ENCODE measurements around the gene NANOGP8. TPM values are rescaled to one million over a fixed set of nuclear protein-coding genes. Genes with fewer than 3 reads are reported as not detected.
A peak's percentile ranks its signal among the peaks of the same experiment; 100 is the strongest.

Gene NANOGP8
- total and polyA plus RNA-seq, 2 experiments from 2014 or later = not detected

- Histone ChIP-seq H2AFZ (no peak overlapping the region), H3K27me3 (replicated peaks; ENCODE audit: insufficient read depth) (no peaks in the 10 kb centered on the region), H3K9me3 (ENCODE audit: low read depth) (no peaks in the 10 kb centered on the region), H3K79me2 (ENCODE audit: insufficient read depth) (no peaks in the 10 kb centered on the region), H3K36me3 (ENCODE audit: low read depth) (no peaks in the 10 kb centered on the region), H3K9ac (no peak overlapping the region), H3K4me3 (no peak overlapping the region), H3K4me2 (ENCODE audit: unreplicated experiment) (no peak overlapping the region), H3K9me2 (ENCODE audit: insufficient read depth) (no peaks in the 10 kb centered on the region), H3K4me1 (ENCODE audit: insufficient read depth) (no peaks in the 10 kb centered on the region), H3F3A (ENCODE audit: insufficient read depth) (no peaks in the 10 kb centered on the region), H4K20me1 (ENCODE audit: insufficient read depth) (no peaks in the 10 kb centered on the region), H3K27ac (no peak overlapping the region)
- 78 to 81% methylated on average over 2 of the region's 2 CpGs for WGBS, 2 experiments (ENCODE audit: low coverage in 1 of 2, low lambda C conversion rate in 2 of 2, missing lambda C conversion rate in 2 of 2)
- no peak for DNase-seq
- in situ Hi-C loops (cut with MboI) = no loop called here
- TF ChIP-seq EZH2 (IDR thresholded peaks at IDR 0.05; ENCODE audit: insufficient read depth, poor library complexity, severe bottlenecking) (no peak), EZH2phosphoT487 (IDR thresholded peaks at IDR 0.05; ENCODE audit: insufficient read depth, low read depth) (no peak)
These were observed 4.9 kb downstream of the NANOGP8 start for GRCh38 chr15:35080226-35080625.

GRCh38 chr15:35078221-35078915 lies 6.7 kb downstream of the NANOGP8 start:
- H3K79me2 ChIP-seq (ENCODE audit: insufficient read depth) = no peaks in the 10 kb centered on the region
- no peaks in the 10 kb centered on the region for H3K4me1 ChIP-seq (ENCODE audit: insufficient read depth)
- no peaks in the 10 kb centered on the region for H4K20me1 ChIP-seq (ENCODE audit: insufficient read depth)
- no peaks in the 10 kb centered on the region for H3K27me3 ChIP-seq (replicated peaks; ENCODE audit: insufficient read depth)
- 29 to 32% methylated on average over 6 of the region's 6 CpGs for WGBS, 2 experiments (ENCODE audit: low coverage in 1 of 2, low lambda C conversion rate in 2 of 2, missing lambda C conversion rate in 2 of 2)
- peak; percentile 72 for DNase-seq
- in situ Hi-C loops (cut with MboI) = loop anchor here (10.0 kb wide), 2 partner anchors 206 to 366 kb away; no protein-coding TSS in a partner anchor
- no peak overlapping the region for H3K4me2 ChIP-seq (ENCODE audit: unreplicated experiment)
- H2AFZ ChIP-seq = no peak overlapping the region
- H3K9me2 ChIP-seq (ENCODE audit: insufficient read depth) = no peaks in the 10 kb centered on the region
- H3K9me3 ChIP-seq (ENCODE audit: low read depth) = no peaks in the 10 kb centered on the region
- TF ChIP-seq EZH2 (IDR thresholded peaks at IDR 0.05; ENCODE audit: insufficient read depth, poor library complexity, severe bottlenecking) (no peak), EZH2phosphoT487 (IDR thresholded peaks at IDR 0.05; ENCODE audit: insufficient read depth, low read depth) (no peak)
- no peak overlapping the region for H3K27ac ChIP-seq
- H3K4me3 ChIP-seq = no peak overlapping the region
- H3K9ac ChIP-seq = no peak overlapping the region
- no peaks in the 10 kb centered on the region for H3K36me3 ChIP-seq (ENCODE audit: low read depth)
- H3F3A ChIP-seq (ENCODE audit: insufficient read depth) = no peaks in the 10 kb centered on the region

- TF ChIP-seq EZH2 (IDR thresholded peaks at IDR 0.05; ENCODE audit: insufficient read depth, poor library complexity, severe bottlenecking) = no peak
- TF ChIP-seq EZH2phosphoT487 (IDR thresholded peaks at IDR 0.05; ENCODE audit: insufficient read depth, low read depth) = no peak
- Histone ChIP-seq H2AFZ (no peak overlapping the region), H3K9me2 (ENCODE audit: insufficient read depth) (no peaks in the 10 kb centered on the region), H3K4me2 (ENCODE audit: unreplicated experiment) (no peak overlapping the region), H4K20me1 (ENCODE audit: insufficient read depth) (no peaks in the 10 kb centered on the region), H3K79me2 (ENCODE audit: insufficient read depth) (no peaks in the 10 kb centered on the region), H3K36me3 (ENCODE audit: low read depth) (no peaks in the 10 kb centered on the region), H3K9ac (no peak overlapping the region), H3K27ac (no peak overlapping the region), H3K4me1 (ENCODE audit: insufficient read depth) (no peaks in the 10 kb centered on the region), H3K9me3 (ENCODE audit: low read depth) (no peaks in the 10 kb centered on the region), H3F3A (ENCODE audit: insufficient read depth) (no peaks in the 10 kb centered on the region), H3K27me3 (replicated peaks; ENCODE audit: insufficient read depth) (no peaks in the 10 kb centered on the region), H3K4me3 (no peak overlapping the region)
- DNase-seq = no peak
- in situ Hi-C loops (cut with MboI) = loop anchor here (10.0 kb wide), 2 partner anchors 214 to 374 kb away; no protein-coding TSS in a partner anchor
- 93 to 95% methylated on average over 13 of the region's 13 CpGs for WGBS, 2 experiments (ENCODE audit: low coverage in 1 of 2, low lambda C conversion rate in 2 of 2, missing lambda C conversion rate in 2 of 2)
These were observed 14.0 kb downstream of the NANOGP8 start for GRCh38 chr15:35071106-35071505.

GRCh38 chr15:35068846-35069475 lies 16.1 kb downstream of the NANOGP8 start:
- no peak for DNase-seq
- Histone ChIP-seq H3K4me1 (ENCODE audit: insufficient read depth) (no peaks in the 10 kb centered on the region), H3F3A (ENCODE audit: insufficient read depth) (no peaks in the 10 kb centered on the region), H3K4me3 (no peak overlapping the region), H3K27ac (no peak overlapping the region), H3K36me3 (ENCODE audit: low read depth) (no peaks in the 10 kb centered on the region), H2AFZ (peak overlapping the region; percentile 55), H3K79me2 (ENCODE audit: insufficient read depth) (no peaks in the 10 kb centered on the region), H3K9me3 (ENCODE audit: low read depth) (no peaks in the 10 kb centered on the region), H4K20me1 (ENCODE audit: insufficient read depth) (no peaks in the 10 kb centered on the region), H3K9ac (no peak overlapping the region), H3K4me2 (ENCODE audit: unreplicated experiment) (no peak overlapping the region), H3K27me3 (replicated peaks; ENCODE audit: insufficient read depth) (no peaks in the 10 kb centered on the region), H3K9me2 (ENCODE audit: insufficient read depth) (no peaks in the 10 kb centered on the region)
- in situ Hi-C loops (cut with MboI) = no loop called here
- WGBS, 2 experiments (ENCODE audit: low coverage in 1 of 2, low lambda C conversion rate in 2 of 2, missing lambda C conversion rate in 2 of 2) = 33% methylated on average over 6 of the region's 6 CpGs
- TF ChIP-seq EZH2phosphoT487 (IDR thresholded peaks at IDR 0.05; ENCODE audit: insufficient read depth, low read depth) (no peak), EZH2 (IDR thresholded peaks at IDR 0.05; ENCODE audit: insufficient read depth, poor library complexity, severe bottlenecking) (no peak)

All from GM23248 (cell line).